NCI-H524 treated with DMSO at 0.1 percent for 48 hours (cell line): Measurements from ENCODE around the gene ZNF143.
"Not testable (repeated sequence)": the region's sequence is repeated elsewhere in the genome, so short reads cannot be mapped to it uniquely, and the experiment has no call there.

Experiments
- DNase-seq: peaks from one replicate; lab custom pipeline; 2025; lab: John Stamatoyannopoulos, UW

Gene ZNF143

GRCh38 chr11:9549216-9549615, 88.4 kb downstream of the ZNF143 start:
- not testable (repeated sequence) for DNase-seq

- no peak for DNase-seq
Observed at GRCh38 chr11:9550191-9550628, 89.4 kb downstream of the ZNF143 start.

GRCh38 chr11:9561279-9561982, 100.6 kb downstream of the ZNF143 start:
- no peak for DNase-seq

GRCh38 chr11:9562716-9563115, 101.9 kb downstream of the ZNF143 start:
- no peak for DNase-seq

GRCh38 chr11:9563196-9563730, 102.5 kb downstream of the ZNF143 start:
- DNase-seq: no peak

- no peak for DNase-seq
Observed at GRCh38 chr11:9565822-9566560, 105.2 kb downstream of the ZNF143 start.

GRCh38 chr11:9566561-9567063, 105.8 kb downstream of the ZNF143 start:
- no peak for DNase-seq

GRCh38 chr11:9567401-9567800, 106.6 kb downstream of the ZNF143 start:
- DNase-seq: no peak

- DNase-seq: no peak
Observed at GRCh38 chr11:9568161-9568853, 107.5 kb downstream of the ZNF143 start.

- DNase-seq: no peak
Observed at GRCh38 chr11:9568854-9569587, 108.2 kb downstream of the ZNF143 start.

- DNase-seq: no peak
Observed at GRCh38 chr11:9569588-9570164, 108.9 kb downstream of the ZNF143 start.

- DNase-seq: no peak
Observed at GRCh38 chr11:9570313-9571025, 109.7 kb downstream of the ZNF143 start.

GRCh38 chr11:9571071-9571762, 110.4 kb downstream of the ZNF143 start:
- no peak for DNase-seq

GRCh38 chr11:9571763-9572115, 110.9 kb downstream of the ZNF143 start:
- no peak for DNase-seq

- peak; percentile 79 for DNase-seq
Observed at GRCh38 chr11:9573052-9573774, 112.4 kb downstream of the ZNF143 start, which contains the start of gene WEE1. Gene WEE1, plus strand, starts transcription at chr11:9573670. Its CDS starts 264 bp downstream, at chr11:9573934.

GRCh38 chr11:9573775-9574621, 113.2 kb downstream of the ZNF143 start:
- no peak for DNase-seq

- no peak for DNase-seq
Observed at GRCh38 chr11:9574622-9575259, 113.9 kb downstream of the ZNF143 start.
